ENCODE measurements around the gene OR4K17. TPM values are rescaled to one million over a fixed set of nuclear protein-coding genes. Genes with fewer than 3 reads are reported as not detected.
"Not testable (repeated sequence)": the region's sequence is repeated elsewhere in the genome, so short reads cannot be mapped to it uniquely, and the experiment has no call there.

Gene OR4K17
- total RNA-seq = not detected

GRCh38 chr14:20110438-20110837 lies at the start of gene OR4K17:
TSS of gene OR4K17 (plus strand) at chr14:20110739. CDS start at chr14:20117500, 6,761 bp downstream.
- H3K4me1 ChIP-seq = no peaks in the 10 kb centered on the region
- 54 to 70% methylated on average over 3 of the region's 3 CpGs for WGBS, 2 donors
- no peak for TF ChIP-seq POLR2A (IDR thresholded peaks at IDR 0.05)
- no peak for TF ChIP-seq CTCF (IDR thresholded peaks at IDR 0.05)
- intact Hi-C loops (cut with DNase I) = no loop called here
- H3K27me3 ChIP-seq = no peaks in the 10 kb centered on the region
- no peak within 1 kb of the TSS for H3K4me3 ChIP-seq
- DNase-seq = no peak
- H3K36me3 ChIP-seq = no peaks in the 10 kb centered on the region
- H3K9me3 ChIP-seq = no peaks in the 10 kb centered on the region
- no peak within 1 kb of the TSS for H3K27ac ChIP-seq

- 44 to 53% methylated on average over 4 of the region's 4 CpGs for WGBS, 2 donors
- Histone ChIP-seq H3K27me3 (no peaks in the 10 kb centered on the region), H3K27ac (no peak overlapping the region), H3K9me3 (no peaks in the 10 kb centered on the region), H3K36me3 (no peaks in the 10 kb centered on the region), H3K4me1 (no peaks in the 10 kb centered on the region), H3K4me3 (no peak overlapping the region)
- TF ChIP-seq CTCF (IDR thresholded peaks at IDR 0.05) (no peak), POLR2A (IDR thresholded peaks at IDR 0.05) (no peak)
- no peak for DNase-seq
- intact Hi-C loops (cut with DNase I) = no loop called here
Measured at GRCh38 chr14:20092050-20092449, 18.5 kb upstream of the OR4K17 start.

GRCh38 chr14:20093442-20093841 lies 17.1 kb upstream of the OR4K17 start:
- H3K4me3 ChIP-seq = no peak overlapping the region
- no peak for TF ChIP-seq CTCF (IDR thresholded peaks at IDR 0.05)
- TF ChIP-seq POLR2A (IDR thresholded peaks at IDR 0.05) = no peak
- no peaks in the 10 kb centered on the region for H3K4me1 ChIP-seq
- intact Hi-C loops (cut with DNase I) = no loop called here
- no peak for DNase-seq
- H3K27me3 ChIP-seq = no peaks in the 10 kb centered on the region
- H3K36me3 ChIP-seq = no peaks in the 10 kb centered on the region
- H3K27ac ChIP-seq = no peak overlapping the region
- 32 to 35% methylated on average over 4 of the region's 4 CpGs for WGBS, 2 donors
- H3K9me3 ChIP-seq = no peaks in the 10 kb centered on the region

- H3K4me1 ChIP-seq; DNase-seq; H3K36me3 ChIP-seq; intact Hi-C loops (cut with DNase I); H3K27ac ChIP-seq; H3K27me3 ChIP-seq; H3K4me3 ChIP-seq: not testable (repeated sequence)
- 78 to 83% methylated on average over 6 to 7 of the region's 32 CpGs for WGBS, 2 donors
- H3K9me3 ChIP-seq = peaks cover 0 to 11% (median 4%) of the 10 kb centered on the region in 3 donors
Measured at GRCh38 chr14:20098926-20099770, 11.4 kb upstream of the OR4K17 start.

GRCh38 chr14:20112321-20112720 lies 1.8 kb downstream of the OR4K17 start:
- Histone ChIP-seq H3K36me3 (no peaks in the 10 kb centered on the region), H3K4me1 (no peaks in the 10 kb centered on the region), H3K9me3 (no peaks in the 10 kb centered on the region), H3K4me3 (no peak overlapping the region), H3K27ac (no peak overlapping the region), H3K27me3 (no peaks in the 10 kb centered on the region)
- no peak for TF ChIP-seq CTCF (IDR thresholded peaks at IDR 0.05)
- no peak for TF ChIP-seq POLR2A (IDR thresholded peaks at IDR 0.05)
- DNase-seq = no peak
- 71 to 75% methylated on average over 3 of the region's 3 CpGs for WGBS, 2 donors
- intact Hi-C loops (cut with DNase I) = no loop called here

Data from esophagus squamous epithelium (tissue), 5 donors.